Astrocyte of the hippocampus (primary cell): ENCODE measurements around the gene CBLN4.
A peak's percentile ranks its signal among the peaks of the same experiment; 100 is the strongest.

Experiments
- DNase-seq: peaks from one replicate; pipeline ENCODE4 v3.0.0; 2011; ENCODE audit warnings: low read depth, low spot score

Gene CBLN4

DNA sequence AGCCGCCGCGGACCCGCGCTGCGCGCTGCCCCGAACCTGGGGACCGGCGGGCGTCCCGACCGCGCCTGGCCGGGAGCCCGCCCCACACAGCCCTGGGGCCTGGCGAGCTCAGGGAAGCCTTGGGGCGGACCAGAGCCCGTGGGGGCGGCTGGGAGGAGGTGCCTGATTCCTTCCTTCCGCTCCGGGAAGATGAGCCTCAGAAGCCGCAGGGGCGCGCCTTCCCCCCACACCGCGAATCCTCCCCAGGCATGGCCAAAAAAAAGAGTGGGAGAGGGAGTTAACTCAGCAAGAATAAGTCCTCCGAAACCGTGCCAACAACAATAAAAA lies at the start of gene CBLN4:
CBLN4 (minus strand) TSS at position 131 of the 327 bp plus-strand sequence. CDS start 1,348 bp downstream, outside the sequence.
- no peak for DNase-seq

DNA sequence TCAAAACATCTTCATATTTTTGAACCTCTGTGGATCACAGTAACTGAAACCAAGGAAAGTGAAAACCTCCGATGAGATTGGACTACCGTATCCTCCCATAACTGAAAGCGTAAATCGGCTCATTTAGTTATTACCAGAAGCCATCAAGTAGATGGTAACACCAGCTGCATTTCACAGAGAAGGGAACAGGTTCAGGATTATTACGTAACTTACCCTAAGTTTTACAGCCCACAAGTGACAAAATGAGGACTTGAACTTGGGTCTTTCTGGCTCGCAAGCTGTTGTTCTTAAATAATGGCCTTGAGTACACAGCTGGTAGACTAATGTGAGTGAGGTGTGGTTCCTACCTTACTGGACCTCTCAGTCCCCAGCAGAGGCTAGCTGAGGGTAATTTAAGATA lies 37.9 kb upstream of the CBLN4 start:
- DNase-seq, result no peak

DNA sequence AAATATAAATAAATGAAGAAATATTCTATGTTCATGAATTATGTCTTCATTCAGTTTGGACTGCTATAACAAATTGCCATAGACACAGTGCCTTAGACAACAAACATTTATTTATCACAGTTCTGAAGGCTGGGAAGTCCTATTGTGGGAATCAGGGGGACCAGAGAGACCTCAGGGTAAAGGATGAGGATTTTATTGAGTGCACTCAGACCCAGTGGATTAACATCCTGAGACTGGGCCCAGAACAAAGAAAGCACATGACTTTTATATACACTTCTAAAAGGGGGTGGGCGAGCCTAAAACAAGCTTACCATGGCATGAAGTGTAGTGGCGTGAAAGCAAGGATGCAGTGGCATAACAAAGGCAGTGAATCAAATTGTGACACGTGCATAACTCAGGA lies 26.9 kb upstream of the CBLN4 start:
- peak; percentile 1 for DNase-seq

DNA sequence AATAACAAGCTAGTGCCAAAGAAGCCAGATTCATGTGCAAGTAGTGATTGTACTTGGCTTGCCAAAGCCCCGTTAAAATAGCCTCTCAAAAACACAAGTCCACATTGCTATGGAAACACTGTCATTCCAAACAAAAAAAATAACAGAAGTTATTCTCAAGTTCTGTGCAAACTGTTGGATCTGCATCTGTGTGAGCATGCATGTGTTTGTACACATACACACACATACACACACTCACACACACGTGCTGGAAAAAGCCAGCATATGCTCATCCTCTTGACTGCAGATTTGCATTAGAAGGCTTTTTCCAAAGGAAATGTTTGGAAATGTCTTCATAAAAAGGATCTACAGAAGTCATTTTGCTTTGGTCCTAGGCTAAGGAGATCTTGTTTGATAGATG lies 13.4 kb upstream of the CBLN4 start:
- no peak for DNase-seq

DNA sequence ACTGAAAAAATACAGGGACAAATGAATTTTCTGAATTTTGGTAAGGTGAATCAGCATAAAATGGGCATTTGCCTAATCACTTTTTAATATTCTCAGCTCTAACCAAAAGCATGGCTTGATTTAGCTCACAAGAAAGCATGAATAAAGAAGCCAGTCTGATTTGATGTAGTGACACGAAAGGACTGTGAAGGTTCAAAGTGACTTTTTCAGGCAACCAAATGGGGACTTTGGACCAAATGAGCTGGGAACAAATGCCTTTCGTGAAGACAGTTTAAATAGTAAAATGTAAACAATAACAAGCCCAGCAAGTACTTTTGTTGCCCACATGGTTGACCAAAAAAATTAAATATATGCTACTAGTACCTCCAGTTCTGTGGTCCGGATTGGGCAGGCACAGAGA lies 12.9 kb upstream of the CBLN4 start:
- no peak for DNase-seq

DNA sequence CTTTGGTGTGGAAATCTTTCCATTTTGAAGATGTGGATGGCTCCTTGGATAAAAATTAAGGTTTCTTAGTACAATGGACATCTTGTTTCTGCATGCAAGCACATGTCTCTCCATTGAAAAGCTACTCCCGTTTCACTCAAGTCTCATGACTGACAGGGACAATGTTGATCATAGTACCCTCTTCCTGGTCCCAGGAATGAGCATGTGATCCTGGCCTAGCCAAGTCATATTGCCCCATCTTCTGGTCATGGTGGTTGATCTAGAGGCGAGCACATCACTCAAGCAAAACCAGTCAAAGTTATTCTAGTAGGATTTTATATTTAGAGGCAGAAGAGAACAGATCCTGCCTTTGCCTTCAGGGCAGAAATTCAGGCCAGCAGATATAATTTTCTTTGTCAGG lies 12.2 kb upstream of the CBLN4 start:
- no peak for DNase-seq

DNA sequence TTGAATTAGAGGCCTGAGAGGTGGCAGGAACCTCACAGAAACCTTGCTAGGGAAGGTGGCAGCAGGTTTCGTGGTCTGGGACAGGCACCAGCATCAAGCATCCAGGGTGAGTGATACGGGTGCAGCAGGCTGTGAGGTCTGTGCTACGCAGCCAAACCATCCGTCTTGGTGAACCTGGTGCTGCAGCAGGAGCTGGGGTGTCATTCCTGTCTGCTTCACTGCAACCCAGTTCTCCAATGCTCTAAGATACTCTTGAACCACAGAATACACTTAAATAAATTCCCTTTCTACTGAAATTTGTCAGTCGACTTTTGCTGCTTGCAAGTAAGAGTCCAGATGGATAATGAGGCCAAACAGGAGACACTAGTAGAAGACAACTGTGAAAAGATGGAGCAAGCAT lies 9.7 kb upstream of the CBLN4 start:
- DNase-seq, result no peak

DNA sequence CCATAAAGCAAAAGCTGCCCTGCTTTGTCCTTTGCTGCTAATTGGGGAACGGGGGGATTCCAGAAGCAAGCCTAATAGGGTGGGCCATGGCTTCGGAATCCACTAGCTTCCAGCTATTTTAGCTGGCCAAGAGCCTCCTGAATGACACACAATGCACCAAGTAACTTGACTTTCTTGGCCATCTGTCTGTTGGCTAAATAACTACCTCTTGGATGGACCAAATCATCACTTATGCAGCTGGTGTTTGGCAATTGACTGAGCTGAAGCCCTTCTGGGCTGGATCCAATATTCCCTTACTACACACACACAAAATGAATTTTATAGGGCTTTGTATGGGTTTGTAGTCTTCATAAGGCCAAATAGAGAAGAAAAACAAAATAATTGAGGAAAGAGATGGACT lies 8.8 kb upstream of the CBLN4 start:
- no peak for DNase-seq

DNA sequence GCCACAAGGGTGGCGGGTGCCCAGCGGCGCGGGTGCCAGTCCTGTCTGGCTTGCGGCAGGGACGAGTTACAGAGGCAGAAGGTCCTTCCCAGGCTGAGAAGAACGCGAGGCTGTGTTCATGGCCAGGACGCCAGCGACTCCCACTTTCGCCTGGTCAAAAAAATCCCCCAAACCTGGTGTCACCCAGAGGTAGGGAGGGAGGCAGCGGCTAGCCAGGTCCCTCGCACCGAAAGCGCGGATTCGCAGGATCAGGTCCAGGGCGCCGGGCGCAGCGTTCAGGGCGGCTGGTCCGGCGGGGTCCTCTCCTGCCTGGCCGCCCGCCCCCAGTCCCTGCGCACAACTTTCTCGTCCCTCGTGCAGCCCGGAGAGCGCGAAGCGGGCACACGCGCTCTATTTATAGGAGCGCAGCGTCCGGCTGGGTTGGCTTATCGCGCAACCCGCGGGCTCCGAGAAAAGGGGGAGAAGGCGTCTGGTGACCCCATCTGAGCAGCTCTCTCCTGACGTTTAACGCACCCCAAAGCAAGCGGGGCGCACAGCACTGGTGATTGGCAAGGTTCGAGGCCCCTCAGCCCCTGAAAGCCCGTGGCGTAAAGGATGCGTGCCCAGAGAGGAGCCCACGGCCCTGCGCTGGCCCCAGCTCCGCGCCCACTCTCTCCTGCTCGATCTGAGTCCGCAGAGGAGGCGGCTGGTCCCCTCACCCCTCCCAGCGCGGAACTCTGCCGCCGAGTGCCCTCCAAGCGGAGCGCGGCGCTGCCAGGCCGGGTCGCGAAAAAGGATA lies 519 bp downstream of the CBLN4 start:
- peak; percentile 5 for DNase-seq

DNA sequence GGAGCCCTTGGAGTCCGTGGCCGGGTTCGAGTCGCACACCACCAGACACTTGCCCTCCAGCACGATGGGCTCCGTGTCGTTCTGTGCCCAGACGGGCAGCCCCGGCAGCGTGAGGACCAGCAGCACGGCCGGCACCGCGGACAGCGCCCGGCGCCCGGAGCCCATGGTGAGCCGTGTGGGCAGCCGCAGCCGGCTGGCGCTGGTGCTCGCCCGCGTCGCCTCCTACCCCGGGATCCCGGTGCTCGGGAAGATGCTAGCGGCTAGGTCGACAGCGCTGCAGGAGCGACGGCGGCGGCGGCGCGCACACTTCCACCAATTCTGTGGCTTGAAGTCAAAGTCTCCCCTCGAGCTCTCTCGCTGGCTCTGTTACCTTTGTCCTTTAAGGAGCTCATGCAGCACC lies 1.3 kb downstream of the CBLN4 start:
- DNase-seq, result peak; percentile 83

DNA sequence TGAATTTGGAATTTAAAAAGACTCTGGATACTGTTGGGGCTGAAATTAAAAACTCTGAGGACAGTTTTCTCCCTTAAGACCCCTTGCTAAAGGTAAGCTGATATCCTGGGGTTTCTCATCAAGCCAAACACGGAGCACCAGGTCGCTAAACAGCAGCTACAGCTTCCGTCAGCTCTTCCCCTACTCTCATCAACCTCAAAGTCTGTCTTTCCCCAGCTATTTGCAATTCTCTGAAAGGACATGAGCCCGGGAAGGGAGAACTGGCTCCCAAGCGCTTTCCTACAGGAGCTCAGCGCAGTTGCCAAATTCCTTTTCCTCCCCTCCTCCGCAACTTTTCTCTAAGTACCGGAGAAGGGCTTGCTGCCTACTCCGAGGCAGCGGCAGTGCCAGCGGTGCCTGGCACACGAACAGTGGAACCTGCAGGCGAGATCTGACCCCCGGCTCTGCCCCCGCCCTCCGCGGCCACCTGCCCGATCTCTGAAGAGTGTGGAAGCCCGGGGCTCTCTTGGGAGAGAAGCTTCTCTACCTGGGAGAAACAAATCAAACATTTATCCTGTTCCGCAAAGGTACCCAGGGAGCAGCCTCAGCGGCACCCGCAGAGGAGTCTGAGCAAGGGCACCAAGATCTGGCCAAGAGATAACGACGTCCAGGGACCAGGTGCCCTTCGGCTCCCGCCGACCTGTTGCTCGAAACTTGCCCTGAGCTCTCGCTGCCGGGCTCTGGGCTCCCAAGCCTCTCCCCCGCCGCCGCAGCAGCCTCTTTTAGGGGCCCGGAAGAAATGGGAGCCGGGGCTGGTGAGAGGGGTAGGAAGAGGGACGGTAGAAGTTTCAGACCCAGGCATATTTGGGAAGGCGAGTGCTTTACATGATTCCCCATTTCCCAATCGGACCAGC lies 2.2 kb downstream of the CBLN4 start:
- DNase-seq, result peak; percentile 7

DNA sequence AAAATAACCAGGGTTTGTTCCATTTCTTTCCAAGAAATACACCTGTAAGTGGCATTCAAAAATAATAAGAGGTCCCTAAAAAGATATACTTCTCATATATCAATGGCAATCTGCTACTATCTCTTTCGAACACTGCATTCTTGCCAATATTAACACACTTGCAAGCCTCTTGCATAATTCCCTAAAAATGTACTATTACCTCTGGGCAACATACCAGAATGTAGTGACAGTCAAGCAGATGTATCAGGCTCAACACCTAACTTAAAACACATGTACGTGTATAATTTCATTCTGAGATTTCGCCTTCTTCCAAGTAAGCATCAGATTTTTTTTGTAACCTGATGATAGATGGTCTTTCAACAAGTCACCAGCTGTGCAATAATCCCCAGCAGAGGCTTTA lies 3.4 kb downstream of the CBLN4 start:
- no peak for DNase-seq

DNA sequence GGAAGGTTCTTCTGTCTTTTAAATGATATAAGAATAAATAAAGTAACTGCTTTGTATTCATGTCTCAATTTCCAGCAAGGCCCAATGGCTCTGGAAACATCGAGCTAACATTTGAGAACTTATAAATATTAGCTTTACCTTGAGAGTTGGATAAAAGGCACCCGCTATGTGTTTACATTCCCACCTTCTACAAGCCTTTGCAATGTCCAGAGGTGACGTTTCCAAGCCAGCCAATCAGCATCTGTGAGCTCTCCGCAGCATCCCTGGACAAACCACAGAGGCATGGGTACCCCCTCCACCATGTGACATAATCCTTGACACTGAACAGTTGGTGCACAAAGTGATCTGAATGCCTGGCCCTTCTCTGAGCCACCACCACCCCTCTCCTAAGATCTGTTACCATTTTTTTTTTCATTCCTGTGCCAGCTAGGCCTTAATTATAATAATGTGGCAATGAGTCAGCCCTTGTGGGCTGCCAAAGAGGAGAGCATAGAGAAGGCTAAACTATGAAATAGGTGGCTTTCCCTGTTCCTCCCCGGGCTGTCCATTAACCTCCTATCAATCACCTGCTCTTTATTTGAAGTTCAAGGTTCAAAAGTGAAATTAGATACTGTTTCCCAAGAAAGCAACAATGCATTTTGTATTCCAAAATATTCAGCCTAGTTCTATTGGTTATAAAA lies 4.1 kb downstream of the CBLN4 start:
- peak; percentile 5 for DNase-seq

DNA sequence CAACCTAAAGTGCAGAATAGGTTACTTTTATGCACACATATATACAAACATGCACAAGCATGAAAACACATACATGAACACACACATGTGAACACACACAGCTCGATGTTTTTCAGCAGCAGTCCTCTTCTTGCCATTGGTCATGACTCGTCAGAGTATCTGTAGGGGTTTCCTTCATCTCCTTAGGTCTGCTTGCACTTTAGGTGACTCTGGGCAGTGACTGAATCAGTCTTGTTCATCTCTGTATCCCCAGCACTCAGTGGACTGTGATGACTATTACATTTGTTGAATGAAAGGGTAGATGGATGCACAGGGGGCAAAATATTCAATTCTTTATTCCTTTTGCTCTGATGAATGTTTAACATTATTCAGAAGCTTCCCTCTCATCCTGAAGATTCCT lies 26.8 kb downstream of the CBLN4 start:
- DNase-seq, result no peak

DNA sequence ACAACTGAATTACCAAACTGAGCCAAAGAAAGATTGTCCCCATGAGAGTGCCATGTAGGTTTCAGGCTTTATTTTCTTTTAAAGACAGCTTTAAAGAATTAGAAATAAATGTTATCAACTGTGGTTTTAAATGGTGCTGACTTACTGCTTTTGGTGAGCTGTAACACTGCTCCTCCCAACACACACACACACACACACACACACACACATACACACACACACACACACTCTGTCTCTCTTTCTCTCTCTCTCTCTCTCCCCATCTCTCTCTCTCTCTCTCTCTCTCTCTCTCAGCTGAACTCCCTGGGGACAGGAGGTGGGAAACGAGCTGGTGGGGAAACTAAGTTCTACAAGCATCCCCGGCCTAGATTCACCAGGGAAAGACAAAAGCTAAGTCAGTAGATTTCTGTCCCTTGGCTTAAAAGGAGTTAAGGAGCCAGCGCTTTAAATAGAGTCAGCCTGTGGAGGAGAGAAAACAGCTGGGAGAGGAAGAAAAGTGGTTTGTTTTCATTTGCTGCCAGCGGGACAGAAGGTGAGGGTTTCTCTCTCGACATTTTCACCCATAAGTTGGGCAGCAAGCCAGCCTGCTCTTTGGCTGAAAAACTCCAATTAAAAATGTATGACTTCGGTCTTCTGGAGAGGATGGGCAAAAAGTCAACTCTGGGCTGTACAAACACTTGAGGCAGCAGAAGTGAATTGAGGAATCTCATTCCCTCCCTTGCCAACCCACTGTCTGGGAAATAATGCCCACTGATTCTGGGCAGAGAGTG lies 27.4 kb downstream of the CBLN4 start:
- peak; percentile 67 for DNase-seq

DNA sequence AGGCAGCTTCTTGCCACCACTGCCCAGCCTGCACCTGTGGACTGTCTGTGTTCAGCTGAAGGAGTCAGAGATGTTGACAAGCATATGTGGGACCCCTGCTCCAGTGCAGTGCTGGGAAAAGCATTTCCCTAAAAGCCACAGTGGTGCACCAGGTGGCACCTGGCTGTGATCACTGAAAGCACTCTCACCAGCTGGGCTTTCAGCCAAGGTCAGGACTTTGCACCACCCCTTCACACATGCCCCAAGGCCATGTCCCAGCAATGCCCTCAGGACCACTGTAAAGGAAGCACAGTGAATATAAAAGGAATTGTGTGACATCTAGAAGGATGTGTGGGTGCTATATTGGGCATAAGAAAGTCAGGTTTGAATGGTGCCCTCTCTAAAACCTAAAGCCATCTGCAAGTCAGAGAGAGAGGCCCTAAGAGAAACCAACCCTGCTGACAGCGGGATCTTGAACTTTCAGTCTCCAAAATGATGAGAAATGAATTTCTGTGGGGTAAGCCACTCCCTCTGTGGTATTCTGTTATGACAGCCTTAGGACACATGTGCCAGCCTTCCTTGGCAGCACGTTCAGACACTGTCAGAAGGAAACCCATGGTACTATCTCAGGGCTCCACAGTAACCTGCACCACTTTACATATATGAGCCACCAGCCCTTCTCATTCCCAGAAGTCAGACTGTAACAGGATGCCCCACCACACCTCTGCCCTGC lies 30.7 kb downstream of the CBLN4 start:
- no peak for DNase-seq

DNA sequence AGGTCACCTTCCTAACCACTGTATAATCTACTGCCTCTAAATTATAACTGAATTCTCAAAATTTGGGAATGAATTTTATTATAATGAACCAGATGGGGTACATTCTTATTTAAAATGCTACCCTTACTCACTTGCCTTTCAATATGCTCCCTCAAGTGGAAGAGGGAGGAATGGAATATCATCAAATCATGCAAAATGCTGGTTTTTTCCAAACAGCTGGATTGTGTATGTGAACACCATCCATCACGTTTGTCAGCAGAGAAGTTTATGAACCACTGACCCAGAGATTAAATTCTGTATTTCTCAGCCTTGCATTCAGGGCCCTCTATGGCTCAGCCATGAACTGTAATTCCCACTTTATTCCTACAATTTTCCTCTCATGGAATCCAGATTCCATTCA lies 40.5 kb downstream of the CBLN4 start:
- no peak for DNase-seq

DNA sequence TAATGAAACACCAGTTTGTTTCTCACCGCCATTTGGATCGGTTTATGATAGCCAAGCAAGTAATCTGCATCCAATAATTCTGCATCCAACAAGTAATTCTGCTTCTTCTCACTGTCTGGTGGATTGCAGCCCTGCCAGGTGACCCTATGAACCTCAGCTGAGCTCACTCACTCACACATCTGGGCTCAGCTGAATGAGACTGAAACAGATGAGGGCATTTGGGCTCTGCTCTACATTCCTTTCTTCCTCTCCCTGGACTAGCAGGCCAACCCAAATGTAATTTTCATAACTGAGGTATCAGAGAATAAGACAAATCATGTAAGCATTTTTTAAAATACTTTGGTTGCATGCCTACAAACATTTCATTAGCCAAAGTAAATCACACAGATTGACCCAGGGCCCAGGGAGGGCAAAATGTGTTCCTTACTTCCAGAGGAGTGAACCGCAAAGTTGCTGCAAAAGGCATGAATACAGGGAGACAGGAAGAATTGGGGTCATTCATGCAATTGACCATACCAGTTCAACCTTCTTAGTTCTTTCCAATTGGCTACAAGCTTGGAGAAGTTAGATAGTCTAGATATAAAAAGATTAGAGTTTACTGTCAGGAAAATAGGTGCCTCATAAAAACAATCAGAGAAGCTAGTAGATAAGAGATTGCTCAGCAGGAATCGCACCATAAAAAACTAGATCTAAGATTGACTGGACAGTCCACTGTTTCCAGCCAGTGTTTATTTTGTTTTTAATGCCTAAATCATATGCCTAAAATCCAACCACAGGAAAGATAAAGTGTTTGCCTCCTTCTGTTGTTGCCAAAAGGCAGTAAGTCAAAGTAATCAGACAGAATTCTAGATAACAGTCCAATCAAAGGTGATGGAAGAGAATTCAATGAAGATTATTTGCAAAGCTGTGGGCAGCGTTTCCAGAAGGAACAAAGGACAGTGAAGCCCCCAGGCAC lies 43.7 kb downstream of the CBLN4 start:
- DNase-seq, result no peak

DNA sequence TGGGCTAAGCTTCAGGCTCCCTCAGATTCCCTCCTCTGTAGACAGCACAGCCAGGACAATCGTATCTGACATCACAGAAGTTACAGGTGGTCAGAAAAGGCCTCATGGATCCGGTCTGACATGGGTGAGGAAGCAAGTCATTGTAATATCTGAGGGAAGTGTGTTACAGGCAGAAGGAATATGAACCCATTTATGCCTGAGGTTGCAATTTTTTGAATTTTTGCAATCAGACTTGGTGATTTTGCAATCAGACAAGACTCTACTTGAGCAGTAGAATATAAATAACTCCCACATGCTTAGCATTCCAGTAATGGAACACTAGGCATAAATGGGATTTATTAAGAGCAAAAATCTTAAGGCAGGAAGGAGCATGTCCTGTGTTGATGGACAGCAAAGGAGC lies 52.1 kb downstream of the CBLN4 start:
- no peak for DNase-seq

DNA sequence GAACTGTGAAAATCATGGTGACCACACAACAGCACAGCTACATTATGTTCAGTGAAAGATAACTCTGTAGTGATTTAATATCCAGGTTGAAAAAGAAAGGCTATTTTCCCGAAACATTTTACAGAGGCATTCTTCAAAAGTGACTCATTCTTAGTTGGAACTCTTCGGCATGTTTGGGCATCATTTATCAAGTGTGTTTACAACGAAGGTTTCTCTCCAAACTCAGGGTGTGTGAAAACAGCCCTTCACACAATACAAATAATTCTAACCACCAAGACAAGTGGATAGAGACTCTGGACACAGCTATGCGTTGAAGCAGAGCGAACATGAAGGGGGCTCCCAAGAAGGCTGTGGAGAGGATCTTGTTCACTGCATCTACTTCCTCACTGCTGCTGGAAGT lies 57.6 kb downstream of the CBLN4 start:
- peak; percentile 20 for DNase-seq
